WERI-Rb-1 (cell line): ENCODE results near the gene CHN1.
A peak's percentile ranks its signal among the peaks of the same experiment; 100 is the strongest.

ENCODE experiments used
- DNase-seq: peaks from one replicate; pipeline ENCODE4 v3.0.0-alpha.2; 2020
- H3K27ac ChIP-seq: fragments of 250-450 bp; sonication (Bioruptor Pico); 2 replicates; pipeline ENCODE4 v1.5.1; 2020; ENCODE audit warnings: mild to moderate bottlenecking, moderate library complexity
- H3K27me3 ChIP-seq: fragments of 250-450 bp; sonication (Bioruptor Pico); 2 replicates; pipeline ENCODE4 v1.5.1; 2021; ENCODE audit warnings: mild to moderate bottlenecking, low read depth, moderate library complexity; ENCODE audit not compliant: insufficient read depth, severe bottlenecking
- H3K36me3 ChIP-seq: fragments of 250-450 bp; sonication (Bioruptor Pico); 2 replicates; pipeline ENCODE4 v1.5.1; 2020; ENCODE audit warnings: mild to moderate bottlenecking, moderate library complexity
- H3K4me3 ChIP-seq: 2 replicates; pipeline ENCODE4 v1.5.1; 2011; ENCODE audit warnings: low read depth, mild to moderate bottlenecking, control low read depth, low read length
- H3K9me3 ChIP-seq: fragments of 250-450 bp; sonication (Bioruptor Pico); 2 replicates; pipeline ENCODE4 v1.5.1; 2021; ENCODE audit warnings: mild to moderate bottlenecking, moderate library complexity; ENCODE audit not compliant: severe bottlenecking
- TF ChIP-seq, protein P1 (sequence below): IDR thresholded peaks from 2 replicates; pipeline ENCODE4 v1.5.1; 2011; ENCODE audit warnings: low read depth, mild to moderate bottlenecking, control low read depth, inconsistent platforms, low read length

CHN1 gene

DNA sequence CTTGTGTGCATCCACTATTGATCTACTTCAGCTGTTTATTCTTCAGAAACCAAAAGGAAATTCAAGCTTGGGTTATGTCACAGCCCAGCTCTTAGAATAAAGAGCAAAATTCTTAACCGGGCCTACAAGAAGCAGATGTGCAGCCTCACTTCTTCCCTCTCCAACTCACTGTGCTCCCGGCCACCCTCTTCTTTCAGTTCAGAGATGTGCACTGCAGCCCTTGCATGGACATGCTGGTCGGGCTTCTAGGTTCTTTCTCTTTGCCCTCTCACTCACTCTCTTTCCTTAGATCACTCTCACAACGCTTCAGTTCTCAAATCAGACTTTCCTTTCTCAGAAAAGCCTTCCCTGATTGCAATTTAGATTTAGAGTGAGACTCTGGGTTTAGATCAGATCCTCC, 104.1 kb downstream of the CHN1 start:
- H3K4me3 ChIP-seq: no peak overlapping the region; the same call in 1 of the 2 replicates
- H3K36me3 ChIP-seq: no peaks in the 10 kb centered on the region; the same call in 1 of the 2 replicates
- H3K9me3 ChIP-seq: no peaks in the 10 kb centered on the region
- peak overlapping the region; percentile 48 for H3K27ac ChIP-seq
- peak; percentile 26 for DNase-seq
- no peaks in the 10 kb centered on the region for H3K27me3 ChIP-seq
- TF ChIP-seq, protein P1, sequence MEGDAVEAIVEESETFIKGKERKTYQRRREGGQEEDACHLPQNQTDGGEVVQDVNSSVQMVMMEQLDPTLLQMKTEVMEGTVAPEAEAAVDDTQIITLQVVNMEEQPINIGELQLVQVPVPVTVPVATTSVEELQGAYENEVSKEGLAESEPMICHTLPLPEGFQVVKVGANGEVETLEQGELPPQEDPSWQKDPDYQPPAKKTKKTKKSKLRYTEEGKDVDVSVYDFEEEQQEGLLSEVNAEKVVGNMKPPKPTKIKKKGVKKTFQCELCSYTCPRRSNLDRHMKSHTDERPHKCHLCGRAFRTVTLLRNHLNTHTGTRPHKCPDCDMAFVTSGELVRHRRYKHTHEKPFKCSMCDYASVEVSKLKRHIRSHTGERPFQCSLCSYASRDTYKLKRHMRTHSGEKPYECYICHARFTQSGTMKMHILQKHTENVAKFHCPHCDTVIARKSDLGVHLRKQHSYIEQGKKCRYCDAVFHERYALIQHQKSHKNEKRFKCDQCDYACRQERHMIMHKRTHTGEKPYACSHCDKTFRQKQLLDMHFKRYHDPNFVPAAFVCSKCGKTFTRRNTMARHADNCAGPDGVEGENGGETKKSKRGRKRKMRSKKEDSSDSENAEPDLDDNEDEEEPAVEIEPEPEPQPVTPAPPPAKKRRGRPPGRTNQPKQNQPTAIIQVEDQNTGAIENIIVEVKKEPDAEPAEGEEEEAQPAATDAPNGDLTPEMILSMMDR: no peak

DNA sequence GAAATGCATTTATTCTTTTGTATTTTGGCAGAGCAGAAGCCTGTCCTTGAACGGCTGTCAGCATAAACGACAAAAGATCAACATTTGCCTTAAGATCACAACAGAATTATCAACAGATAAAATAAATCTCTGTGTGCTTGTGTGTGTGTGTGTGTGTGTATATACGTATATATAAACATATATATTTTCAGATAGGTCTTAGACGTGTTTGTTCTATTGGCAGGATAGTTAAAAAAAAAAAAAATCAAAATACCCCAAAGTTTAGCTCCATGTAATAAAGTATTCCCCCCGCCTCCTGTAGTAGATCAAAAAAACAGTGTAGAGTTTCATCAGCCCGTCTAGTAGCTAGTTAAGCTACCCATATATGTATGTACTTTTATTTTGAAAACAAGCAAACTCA, 107.9 kb downstream of the CHN1 start:
- Histone ChIP-seq H3K36me3 (no peaks in the 10 kb centered on the region), H3K9me3 (no peaks in the 10 kb centered on the region), H3K27ac (no peak overlapping the region), H3K4me3 (no peak overlapping the region), H3K27me3 (no peaks in the 10 kb centered on the region)
- no peak for DNase-seq
- TF ChIP-seq, protein P1: no peak

DNA sequence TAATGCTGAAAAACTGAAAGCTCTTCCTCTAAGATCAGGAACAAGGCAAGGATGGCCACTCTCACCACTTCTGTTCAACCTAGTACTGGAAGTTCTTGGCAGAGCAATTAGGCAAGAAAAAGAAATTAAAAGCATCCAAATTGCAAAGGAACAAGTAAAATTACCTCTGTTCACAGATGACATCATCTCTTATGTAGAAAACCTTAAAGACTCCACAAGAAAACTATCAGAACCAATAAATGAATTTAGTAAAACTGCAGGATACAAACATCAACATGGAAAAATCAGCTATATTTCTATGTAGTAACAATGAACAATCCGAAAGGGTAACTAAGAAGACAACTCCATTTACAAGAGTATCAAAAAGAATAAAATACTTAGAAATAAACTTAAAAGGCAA, 112.2 kb downstream of the CHN1 start:
- Histone ChIP-seq H3K27me3 (no peaks in the 10 kb centered on the region), H3K36me3 (no peaks in the 10 kb centered on the region), H3K4me3 (no peak overlapping the region), H3K27ac (no peak overlapping the region), H3K9me3 (no peaks in the 10 kb centered on the region)
- TF ChIP-seq, protein P1: no peak
- DNase-seq: no peak

DNA sequence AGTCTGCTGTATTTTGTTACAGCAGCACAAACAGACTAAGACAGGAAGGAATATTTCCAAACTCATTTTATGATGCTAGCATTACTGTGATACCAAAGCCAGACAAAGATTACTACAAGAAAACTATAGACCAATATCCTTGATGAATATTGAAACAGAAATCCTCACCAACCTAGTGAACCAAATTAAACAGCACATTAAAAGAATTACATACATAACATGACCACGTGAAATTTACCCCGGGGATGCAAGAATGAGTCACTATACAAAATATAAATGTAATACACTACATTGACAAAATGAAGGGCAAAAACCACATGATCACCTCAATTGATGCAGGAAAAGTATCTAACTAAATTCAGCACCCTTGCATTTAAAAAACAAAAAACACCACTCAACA, 112.6 kb downstream of the CHN1 start:
- no peak for DNase-seq
- Histone ChIP-seq H3K27me3 (no peaks in the 10 kb centered on the region), H3K4me3 (no peak overlapping the region), H3K27ac (no peak overlapping the region), H3K36me3 (no peaks in the 10 kb centered on the region), H3K9me3 (no peaks in the 10 kb centered on the region)
- TF ChIP-seq, protein P1: no peak

DNA sequence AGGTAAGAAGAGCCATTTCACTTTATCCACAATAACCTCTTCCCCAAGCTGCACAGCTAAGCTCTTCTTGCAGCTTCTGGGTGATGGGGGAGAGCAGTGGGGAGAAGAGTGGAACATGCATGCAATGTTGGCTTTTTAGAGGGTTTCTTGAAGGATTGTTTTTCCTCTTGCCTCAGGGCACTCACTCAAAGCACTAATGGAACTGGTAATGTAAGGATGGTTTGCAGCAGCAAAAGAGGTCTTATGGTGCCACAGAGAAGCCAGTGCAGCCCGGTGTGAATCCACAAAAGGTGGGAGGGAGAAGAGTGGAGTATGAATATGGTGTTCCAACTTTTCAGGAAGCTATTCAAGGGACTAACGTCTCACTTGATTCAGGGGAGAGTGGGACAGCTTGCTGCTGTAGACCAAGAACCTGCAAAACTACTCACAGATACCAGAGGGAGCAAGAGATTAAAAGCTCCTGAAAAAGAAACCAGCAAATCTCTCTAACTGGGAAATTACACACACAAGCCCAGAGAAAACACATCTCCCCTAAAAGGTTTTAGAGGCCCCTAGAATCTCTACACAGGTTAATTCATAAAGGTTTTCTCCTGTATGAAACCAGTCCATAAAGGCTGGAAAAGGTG, 116.4 kb downstream of the CHN1 start:
- H3K27me3 ChIP-seq: no peaks in the 10 kb centered on the region
- no peak overlapping the region for H3K4me3 ChIP-seq
- TF ChIP-seq, protein P1: no peak
- no peak for DNase-seq
- peaks cover 8% of the 10 kb centered on the region; the same call in 1 of the 2 replicates for H3K36me3 ChIP-seq
- H3K27ac ChIP-seq: no peak overlapping the region
- H3K9me3 ChIP-seq: no peaks in the 10 kb centered on the region

DNA sequence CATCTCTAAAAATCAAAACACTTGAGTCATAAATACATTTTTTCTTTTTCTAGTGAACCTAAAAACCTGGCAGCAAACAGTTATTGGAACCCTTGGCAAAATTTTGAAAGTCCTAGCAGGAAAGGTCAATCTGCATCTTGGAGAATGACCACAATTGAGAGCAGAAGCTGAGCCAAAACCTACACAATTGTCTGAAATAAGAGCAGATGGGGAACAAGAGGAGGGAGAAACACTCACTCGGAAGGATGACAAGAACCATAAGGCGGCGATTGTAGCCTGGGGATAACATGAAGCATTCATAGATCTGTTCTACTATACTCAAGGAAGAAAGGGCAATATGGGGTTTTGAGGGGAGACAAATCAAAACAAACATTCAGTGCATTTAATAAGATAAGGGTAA, 117.0 kb downstream of the CHN1 start:
- Histone ChIP-seq H3K9me3 (no peaks in the 10 kb centered on the region), H3K27ac (no peak overlapping the region), H3K36me3 (peaks cover 8% of the 10 kb centered on the region; the same call in 1 of the 2 replicates), H3K27me3 (no peaks in the 10 kb centered on the region), H3K4me3 (no peak overlapping the region)
- TF ChIP-seq, protein P1: no peak
- no peak for DNase-seq
